ENCODE data around the gene PEA15.

The PEA15 gene

DNA sequence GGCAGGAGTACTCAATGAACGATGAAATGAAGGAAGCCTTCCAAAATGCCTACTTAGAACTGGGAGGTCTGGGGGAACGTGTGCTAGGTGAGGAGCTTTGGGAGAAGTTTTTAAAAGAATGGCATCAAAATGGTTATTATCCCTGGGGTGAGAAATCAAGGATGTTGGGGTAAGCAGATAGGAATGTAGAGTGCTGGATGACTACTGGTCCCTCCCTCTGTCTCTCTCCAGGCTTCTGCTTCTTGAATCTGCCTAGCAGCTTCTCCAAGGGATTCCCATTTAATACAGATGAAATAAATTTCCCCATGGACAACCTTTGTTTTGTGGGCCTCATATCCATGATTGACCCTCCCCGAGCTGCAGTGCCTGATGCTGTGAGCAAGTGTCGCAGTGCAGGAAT, 33.8 kb upstream of the PEA15 start:
- no peak overlapping the region for H4K91ac ChIP-seq (ENCODE audit: low read length)
- H2AK5ac ChIP-seq (ENCODE audit: low read length, severe bottlenecking) = no peak overlapping the region
- H4K8ac ChIP-seq (ENCODE audit: low read length) = no peak overlapping the region
- no peak overlapping the region for H3K4me3 ChIP-seq (ENCODE audit: insufficient read depth in 1 of 2, low read depth in 1 of 2, low read length in 2 of 2)
- no peak overlapping the region for H3K4ac ChIP-seq (ENCODE audit: low read depth in 1 of 2, low read length in 2 of 2)
- no peak overlapping the region for H3K23ac ChIP-seq (ENCODE audit: low read length in 2 of 2)
- no peaks in the 10 kb centered on the region for H3K79me1 ChIP-seq (replicated peaks; ENCODE audit: low read length, poor library complexity, severe bottlenecking)
- H3K27me3 ChIP-seq (ENCODE audit: control insufficient read depth in 1 of 2, insufficient read depth in 1 of 2, low read length in 2 of 2) = peaks cover 28 to 35% of the 10 kb centered on the region in 2 experiments
- no peak overlapping the region for H2BK15ac ChIP-seq (ENCODE audit: low read depth, poor library complexity, severe bottlenecking)
- no peak overlapping the region for H3K18ac ChIP-seq (ENCODE audit: low read depth in 1 of 2, low read length in 2 of 2)
- no peak overlapping the region for H3K9ac ChIP-seq (ENCODE audit: low read length)
- H3K9me3 ChIP-seq (ENCODE audit: control insufficient read depth, low read length) = no peaks in the 10 kb centered on the region
- no peaks in the 10 kb centered on the region for H3K36me3 ChIP-seq (ENCODE audit: control insufficient read depth in 1 of 2, insufficient read depth in 2 of 2, low read depth in 1 of 2, low read length in 2 of 2)
- H3K4me1 ChIP-seq (ENCODE audit: control insufficient read depth, insufficient read depth, low read depth, low read length) = peaks cover 14% of the 10 kb centered on the region
- H3K4me2 ChIP-seq (ENCODE audit: low read length, poor library complexity, severe bottlenecking) = no peak overlapping the region
- H2BK5ac ChIP-seq (ENCODE audit: low read depth, low read length, poor library complexity, severe bottlenecking) = no peak overlapping the region
- DNase-seq = no peak
- H2BK12ac ChIP-seq (ENCODE audit: low read length in 2 of 2) = no peak overlapping the region
- H3K14ac ChIP-seq (ENCODE audit: low read length in 2 of 2) = no peak overlapping the region
- H3K27ac ChIP-seq (ENCODE audit: low read length, poor library complexity, severe bottlenecking) = no peak overlapping the region
- H2AFZ ChIP-seq (ENCODE audit: low read depth, low read length) = no peak overlapping the region
- 73% methylated on average over 4 of the region's 4 CpGs for WGBS
- no peak overlapping the region for H2BK120ac ChIP-seq (ENCODE audit: low read depth, low read length)

DNA sequence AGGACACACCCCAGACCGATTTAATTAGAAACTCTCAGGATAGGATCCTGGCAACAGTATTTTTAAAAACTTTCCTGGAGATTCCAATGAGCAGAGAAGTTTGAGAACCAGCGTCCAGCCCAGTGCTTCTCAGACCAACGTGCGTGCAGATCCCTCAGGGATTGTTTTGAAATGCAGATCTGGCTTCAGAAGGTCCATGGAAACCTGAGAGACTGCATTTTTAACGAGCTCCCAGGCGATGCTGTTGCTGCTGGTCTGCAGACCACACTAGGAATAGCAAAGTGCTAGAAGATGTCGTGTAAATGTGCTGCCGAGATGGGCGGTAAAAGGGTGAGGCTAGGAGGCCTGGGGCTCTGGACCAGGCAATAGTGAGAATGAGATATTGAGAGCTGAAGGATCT, 33.2 kb upstream of the PEA15 start:
- Histone ChIP-seq H3K4me2 (ENCODE audit: low read length, poor library complexity, severe bottlenecking) (no peak overlapping the region), H3K79me1 (replicated peaks; ENCODE audit: low read length, poor library complexity, severe bottlenecking) (no peaks in the 10 kb centered on the region), H3K9me3 (ENCODE audit: control insufficient read depth, low read length) (no peaks in the 10 kb centered on the region), H3K4me3 (ENCODE audit: insufficient read depth in 1 of 2, low read depth in 1 of 2, low read length in 2 of 2) (no peak overlapping the region), H2BK12ac (ENCODE audit: low read length in 2 of 2) (no peak overlapping the region), H3K27me3 (ENCODE audit: control insufficient read depth in 1 of 2, insufficient read depth in 1 of 2, low read length in 2 of 2) (peaks cover 25 to 34% of the 10 kb centered on the region in 2 experiments), H3K18ac (ENCODE audit: low read depth in 1 of 2, low read length in 2 of 2) (no peak overlapping the region), H2BK15ac (ENCODE audit: low read depth, poor library complexity, severe bottlenecking) (no peak overlapping the region), H2AFZ (ENCODE audit: low read depth, low read length) (no peak overlapping the region), H3K4me1 (ENCODE audit: control insufficient read depth, insufficient read depth, low read depth, low read length) (peaks cover 14% of the 10 kb centered on the region), H3K4ac (ENCODE audit: low read depth in 1 of 2, low read length in 2 of 2) (no peak overlapping the region), H2AK5ac (ENCODE audit: low read length, severe bottlenecking) (no peak overlapping the region), H2BK5ac (ENCODE audit: low read depth, low read length, poor library complexity, severe bottlenecking) (no peak overlapping the region), H3K9ac (ENCODE audit: low read length) (no peak overlapping the region), H3K36me3 (ENCODE audit: control insufficient read depth in 1 of 2, insufficient read depth in 2 of 2, low read depth in 1 of 2, low read length in 2 of 2) (no peaks in the 10 kb centered on the region), H4K8ac (ENCODE audit: low read length) (no peak overlapping the region), H2BK120ac (ENCODE audit: low read depth, low read length) (no peak overlapping the region), H3K27ac (ENCODE audit: low read length, poor library complexity, severe bottlenecking) (no peak overlapping the region), H4K91ac (ENCODE audit: low read length) (no peak overlapping the region), H3K14ac (ENCODE audit: low read length in 2 of 2) (no peak overlapping the region), H3K23ac (ENCODE audit: low read length in 2 of 2) (no peak overlapping the region)
- WGBS = 59% methylated on average over 9 of the region's 9 CpGs
- no peak for DNase-seq

DNA sequence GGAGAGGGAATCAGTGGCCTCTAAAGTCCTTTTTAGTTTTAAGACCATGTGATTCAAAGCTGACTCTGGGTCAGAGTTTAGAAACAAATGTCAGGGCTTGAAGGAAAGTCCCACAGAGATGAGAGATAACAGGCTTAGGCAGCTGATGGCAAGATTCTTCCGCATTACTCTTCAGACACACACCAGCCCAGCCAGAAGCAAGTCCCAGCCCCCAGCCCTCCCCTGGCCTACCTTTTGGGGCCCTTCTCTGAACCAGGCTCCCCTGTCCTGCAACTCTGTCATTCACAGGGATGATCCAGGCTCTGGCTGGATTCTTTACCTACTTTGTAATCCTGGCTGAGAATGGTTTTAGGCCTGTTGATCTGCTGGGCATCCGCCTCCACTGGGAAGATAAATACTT, 28.0 kb upstream of the PEA15 start:
- H2BK12ac ChIP-seq (ENCODE audit: low read length in 2 of 2) = no peak overlapping the region
- H4K91ac ChIP-seq (ENCODE audit: low read length) = no peak overlapping the region
- H3K27me3 ChIP-seq (ENCODE audit: control insufficient read depth in 1 of 2, insufficient read depth in 1 of 2, low read length in 2 of 2) = peaks cover 43 to 49% of the 10 kb centered on the region in 2 experiments
- H4K8ac ChIP-seq (ENCODE audit: low read length) = no peak overlapping the region
- no peaks in the 10 kb centered on the region for H3K36me3 ChIP-seq (ENCODE audit: control insufficient read depth in 1 of 2, insufficient read depth in 2 of 2, low read depth in 1 of 2, low read length in 2 of 2)
- no peak overlapping the region for H2BK15ac ChIP-seq (ENCODE audit: low read depth, poor library complexity, severe bottlenecking)
- WGBS = 86% methylated on average over 2 of the region's 2 CpGs
- H3K4me2 ChIP-seq (ENCODE audit: low read length, poor library complexity, severe bottlenecking) = no peak overlapping the region
- no peak overlapping the region for H2AFZ ChIP-seq (ENCODE audit: low read depth, low read length)
- no peak overlapping the region for H2BK5ac ChIP-seq (ENCODE audit: low read depth, low read length, poor library complexity, severe bottlenecking)
- no peaks in the 10 kb centered on the region for H3K9me3 ChIP-seq (ENCODE audit: control insufficient read depth, low read length)
- no peak overlapping the region for H3K27ac ChIP-seq (ENCODE audit: low read length, poor library complexity, severe bottlenecking)
- H3K4me3 ChIP-seq (ENCODE audit: insufficient read depth in 1 of 2, low read depth in 1 of 2, low read length in 2 of 2) = no peak overlapping the region
- no peak overlapping the region for H3K9ac ChIP-seq (ENCODE audit: low read length)
- H3K4me1 ChIP-seq (ENCODE audit: control insufficient read depth, insufficient read depth, low read depth, low read length) = no peaks in the 10 kb centered on the region
- no peak overlapping the region for H3K4ac ChIP-seq (ENCODE audit: low read depth in 1 of 2, low read length in 2 of 2)
- H3K79me1 ChIP-seq (replicated peaks; ENCODE audit: low read length, poor library complexity, severe bottlenecking) = no peaks in the 10 kb centered on the region
- H3K23ac ChIP-seq (ENCODE audit: low read length in 2 of 2) = no peak overlapping the region
- H2BK120ac ChIP-seq (ENCODE audit: low read depth, low read length) = no peak overlapping the region
- H3K14ac ChIP-seq (ENCODE audit: low read length in 2 of 2) = no peak overlapping the region
- H2AK5ac ChIP-seq (ENCODE audit: low read length, severe bottlenecking) = no peak overlapping the region
- no peak overlapping the region for H3K18ac ChIP-seq (ENCODE audit: low read depth in 1 of 2, low read length in 2 of 2)
- no peak for DNase-seq

DNA sequence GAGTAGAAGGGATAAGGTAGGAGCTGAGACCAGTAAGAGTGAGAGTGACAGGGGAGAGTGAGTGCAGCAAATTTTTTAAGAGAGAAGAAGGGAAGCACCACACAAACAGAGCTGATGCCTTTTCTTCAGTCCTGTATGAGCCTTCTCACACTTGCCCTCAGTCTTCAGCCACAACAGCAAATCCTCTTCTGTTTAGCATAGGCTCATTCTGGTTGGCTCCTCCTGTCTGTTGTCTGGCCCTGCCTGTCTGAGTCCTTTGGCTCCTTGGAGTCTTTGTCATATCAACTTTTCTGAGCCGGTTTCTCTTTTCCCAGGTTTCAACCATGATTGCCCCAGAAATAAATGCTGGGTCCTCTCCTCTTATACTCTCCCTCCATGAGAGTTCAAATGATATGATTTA, 27.5 kb upstream of the PEA15 start:
- 100% methylated on average over 1 of the region's 1 CpG for WGBS
- no peak overlapping the region for H2AFZ ChIP-seq (ENCODE audit: low read depth, low read length)
- no peak overlapping the region for H2BK120ac ChIP-seq (ENCODE audit: low read depth, low read length)
- no peak overlapping the region for H3K18ac ChIP-seq (ENCODE audit: low read depth in 1 of 2, low read length in 2 of 2)
- no peak overlapping the region for H3K4me3 ChIP-seq (ENCODE audit: insufficient read depth in 1 of 2, low read depth in 1 of 2, low read length in 2 of 2)
- H3K79me1 ChIP-seq (replicated peaks; ENCODE audit: low read length, poor library complexity, severe bottlenecking) = no peaks in the 10 kb centered on the region
- no peak overlapping the region for H3K23ac ChIP-seq (ENCODE audit: low read length in 2 of 2)
- H3K36me3 ChIP-seq (ENCODE audit: control insufficient read depth in 1 of 2, insufficient read depth in 2 of 2, low read depth in 1 of 2, low read length in 2 of 2) = no peaks in the 10 kb centered on the region
- no peak overlapping the region for H3K9ac ChIP-seq (ENCODE audit: low read length)
- DNase-seq = no peak
- no peak overlapping the region for H4K8ac ChIP-seq (ENCODE audit: low read length)
- H2BK15ac ChIP-seq (ENCODE audit: low read depth, poor library complexity, severe bottlenecking) = no peak overlapping the region
- no peak overlapping the region for H3K4ac ChIP-seq (ENCODE audit: low read depth in 1 of 2, low read length in 2 of 2)
- no peak overlapping the region for H3K4me2 ChIP-seq (ENCODE audit: low read length, poor library complexity, severe bottlenecking)
- peaks cover 40 to 48% of the 10 kb centered on the region in 2 experiments for H3K27me3 ChIP-seq (ENCODE audit: control insufficient read depth in 1 of 2, insufficient read depth in 1 of 2, low read length in 2 of 2)
- H3K4me1 ChIP-seq (ENCODE audit: control insufficient read depth, insufficient read depth, low read depth, low read length) = no peaks in the 10 kb centered on the region
- H2BK5ac ChIP-seq (ENCODE audit: low read depth, low read length, poor library complexity, severe bottlenecking) = no peak overlapping the region
- H3K27ac ChIP-seq (ENCODE audit: low read length, poor library complexity, severe bottlenecking) = no peak overlapping the region
- H4K91ac ChIP-seq (ENCODE audit: low read length) = no peak overlapping the region
- H2BK12ac ChIP-seq (ENCODE audit: low read length in 2 of 2) = no peak overlapping the region
- H2AK5ac ChIP-seq (ENCODE audit: low read length, severe bottlenecking) = no peak overlapping the region
- H3K9me3 ChIP-seq (ENCODE audit: control insufficient read depth, low read length) = no peaks in the 10 kb centered on the region
- no peak overlapping the region for H3K14ac ChIP-seq (ENCODE audit: low read length in 2 of 2)

Data from mesenchymal stem cell (in vitro differentiated cells and primary cell).